Activated naive CD4-positive, alpha-beta T cell treated with anti-CD3 and anti-CD28 coated beads, Interleukin-2, amount 10 ng/mL, durations not matched to agents 7 days and 5 days (primary cell): ENCODE measurements around the gene KLF6.

Experiments
- CTCF ChIA-PET: fragments of 350-600 bp; sonication (Branson Sonifier 250); formaldehyde crosslinking; loops from one replicate; lab custom pipeline; 2021; ENCODE audit warnings: antibody characterized with exemption; lab: Charles Lee
- DNase-seq: peaks from one replicate; pipeline ENCODE4 v3.0.0-alpha.2; 2020
- H3K27ac Mint-ChIP-seq: one replicate; pipeline ENCODE4 v1.8.0; 2021; ENCODE audit warnings: mild to moderate bottlenecking, moderate library complexity, mixed read lengths
- H3K27me3 Mint-ChIP-seq: one replicate; pipeline ENCODE4 v1.8.0; 2021; ENCODE audit warnings: mild to moderate bottlenecking, mixed read lengths
- H3K36me3 Mint-ChIP-seq: one replicate; pipeline ENCODE4 v1.8.0; 2021; ENCODE audit warnings: mixed read lengths
- H3K4me1 Mint-ChIP-seq: one replicate; pipeline ENCODE4 v1.8.0; 2021; ENCODE audit warnings: mixed read lengths
- H3K4me3 Mint-ChIP-seq: one replicate; pipeline ENCODE4 v1.8.0; 2021; ENCODE audit warnings: mild to moderate bottlenecking, moderate library complexity, mixed read lengths
- H3K9me3 Mint-ChIP-seq: one replicate; pipeline ENCODE4 v1.8.0; 2021; ENCODE audit warnings: mixed read lengths

The KLF6 gene

DNA sequence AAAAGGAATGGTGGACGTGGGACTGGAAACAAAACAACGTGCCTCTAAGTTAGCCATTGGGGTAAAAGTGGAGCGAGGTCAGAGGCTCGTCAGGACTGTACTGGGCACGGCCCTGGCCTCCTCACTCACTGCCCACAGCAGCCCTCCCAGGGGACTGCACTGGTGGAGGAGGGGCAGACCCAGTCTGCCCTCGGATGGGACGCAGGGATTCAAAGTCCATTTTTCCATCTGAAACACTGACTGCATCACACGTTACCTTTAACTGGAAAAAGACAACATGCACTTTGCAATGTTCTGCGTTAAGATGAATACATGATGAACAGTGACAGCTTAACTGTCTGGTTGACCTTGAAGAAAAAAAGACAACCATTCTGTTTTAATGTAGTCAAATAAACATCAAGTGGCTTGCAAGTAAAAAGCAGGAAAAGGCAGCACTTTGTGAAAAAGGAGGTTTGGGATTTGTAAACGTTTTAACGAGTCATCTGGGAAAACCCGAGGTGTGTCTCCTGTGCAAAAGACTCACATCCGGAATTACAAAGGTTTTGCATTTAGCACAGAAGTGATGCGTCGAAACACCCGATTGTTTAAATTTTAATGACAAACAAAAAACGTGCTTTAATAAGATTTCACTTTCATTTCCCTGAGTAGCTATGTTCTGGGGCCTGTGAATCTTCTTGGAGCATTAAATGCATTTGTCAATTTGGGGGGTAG, 18.8 kb downstream of the KLF6 start:
- H3K27ac Mint-ChIP-seq, result no peak overlapping the region

GRCh38 chr10:3765146-3765545, 19.9 kb downstream of the KLF6 start:
- peaks cover 8% of the 10 kb centered on the region for H3K36me3 Mint-ChIP-seq
- peaks cover 70% of the 10 kb centered on the region for H3K4me1 Mint-ChIP-seq
- peak overlapping the region; percentile 87 for H3K27ac Mint-ChIP-seq
- CTCF ChIA-PET, result interaction anchor here (0.6 to 2.1 kb wide), 2 partner anchors 17 to 98 kb away, joined by 4 to 8 read pairs; no protein-coding TSS in a partner anchor
- no peaks in the 10 kb centered on the region for H3K27me3 Mint-ChIP-seq
- H3K9me3 Mint-ChIP-seq, result peaks cover 4% of the 10 kb centered on the region
- H3K4me3 Mint-ChIP-seq, result peak overlapping the region; percentile 5
- peak; percentile 55 for DNase-seq

More for the DNA sequence above, 18.8 kb downstream of the KLF6 start:
- Mint-ChIP-seq H3K36me3 (peaks cover 2% of the 10 kb centered on the region), H3K27me3 (no peaks in the 10 kb centered on the region), H3K4me3 (no peak overlapping the region), H3K9me3 (no peaks in the 10 kb centered on the region), H3K4me1 (peaks cover 60% of the 10 kb centered on the region)
- CTCF ChIA-PET, result interaction anchor here (2.1 kb wide), 1 partner anchor 16 kb away, joined by 8 read pairs; no protein-coding TSS in a partner anchor
- DNase-seq, result no peak

DNA sequence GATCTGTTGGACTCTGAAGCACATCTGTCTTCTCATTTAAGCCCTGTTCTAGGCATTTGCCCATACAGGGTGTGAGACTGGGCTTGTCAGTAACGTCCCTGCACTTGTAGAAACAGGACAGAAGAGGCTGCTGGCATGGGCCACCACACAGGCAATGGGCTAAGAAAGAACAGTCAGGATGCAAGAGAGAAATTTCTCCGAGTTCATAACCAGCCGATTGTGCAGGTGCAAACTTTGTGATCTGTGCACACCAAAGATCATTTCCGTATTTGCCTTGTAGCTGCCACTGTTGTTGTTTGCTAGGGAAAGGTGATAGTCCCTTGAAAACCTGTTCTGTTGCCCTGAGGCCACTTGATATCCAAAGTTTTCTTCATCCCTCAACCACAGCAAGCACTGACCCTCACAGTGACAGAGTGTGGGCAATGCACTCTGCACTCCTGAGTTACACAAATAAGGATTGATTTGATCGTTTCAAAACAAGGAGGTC, 20.3 kb downstream of the KLF6 start:
- CTCF ChIA-PET, result interaction anchor here (2.1 kb wide), 1 partner anchor 17 kb away, joined by 8 read pairs; no protein-coding TSS in a partner anchor
- H3K9me3 Mint-ChIP-seq, result peaks cover 4% of the 10 kb centered on the region
- H3K27me3 Mint-ChIP-seq, result no peaks in the 10 kb centered on the region
- no peak for DNase-seq
- peak overlapping the region; percentile 87 for H3K27ac Mint-ChIP-seq
- H3K36me3 Mint-ChIP-seq, result peaks cover 8% of the 10 kb centered on the region
- peak overlapping the region; percentile 5 for H3K4me3 Mint-ChIP-seq
- H3K4me1 Mint-ChIP-seq, result peaks cover 71% of the 10 kb centered on the region

DNA sequence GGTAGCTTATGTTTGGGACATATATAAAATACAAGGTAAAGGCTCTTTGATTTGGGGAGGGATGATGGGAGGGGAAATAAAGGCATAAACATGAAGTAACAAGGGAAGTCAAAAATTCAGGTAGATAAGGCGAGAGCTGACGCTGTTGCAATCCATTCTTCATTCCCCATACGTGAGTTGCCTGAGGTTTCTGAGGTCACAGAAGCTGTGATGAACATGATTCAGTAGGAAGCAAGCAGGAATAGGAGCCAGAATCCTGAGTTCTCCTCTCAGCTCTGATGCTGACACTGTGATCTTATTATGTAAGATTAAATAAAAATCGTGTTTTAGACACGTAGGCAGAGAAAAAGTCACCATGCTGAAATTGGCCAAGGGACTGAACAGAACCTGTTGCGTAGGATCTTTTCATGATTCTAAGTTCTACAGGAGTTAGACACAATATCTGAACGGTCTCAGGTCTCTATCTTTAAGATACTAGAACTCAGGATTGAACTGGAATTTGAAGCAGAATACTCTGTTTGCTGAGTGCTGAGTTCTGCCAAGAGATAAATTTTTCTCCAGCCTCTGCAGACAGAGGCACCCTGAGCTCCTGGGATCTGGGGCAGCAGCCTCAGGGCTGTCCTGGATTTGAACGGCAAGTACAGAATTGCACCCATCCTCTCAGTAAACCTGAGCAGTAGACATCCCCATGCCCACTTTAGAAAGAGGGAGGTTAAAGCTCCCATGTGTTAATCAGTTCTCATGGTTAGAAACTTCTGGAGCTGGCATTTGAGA, 21.0 kb downstream of the KLF6 start:
- Mint-ChIP-seq H3K27me3 (no peaks in the 10 kb centered on the region), H3K4me1 (peaks cover 75% of the 10 kb centered on the region), H3K4me3 (peak overlapping the region; percentile 5), H3K27ac (peak overlapping the region; percentile 87), H3K36me3 (peaks cover 8% of the 10 kb centered on the region), H3K9me3 (peaks cover 4% of the 10 kb centered on the region)
- DNase-seq, result no peak
- CTCF ChIA-PET, result interaction anchor here (0.8 to 2.1 kb wide), 2 partner anchors 11 to 18 kb away, joined by 4 to 8 read pairs; no protein-coding TSS in a partner anchor

- Mint-ChIP-seq H3K36me3 (peaks cover 8% of the 10 kb centered on the region), H3K9me3 (peaks cover 4% of the 10 kb centered on the region)
These were observed 22.0 kb downstream of the KLF6 start for GRCh38 chr10:3763035-3763456.

DNA sequence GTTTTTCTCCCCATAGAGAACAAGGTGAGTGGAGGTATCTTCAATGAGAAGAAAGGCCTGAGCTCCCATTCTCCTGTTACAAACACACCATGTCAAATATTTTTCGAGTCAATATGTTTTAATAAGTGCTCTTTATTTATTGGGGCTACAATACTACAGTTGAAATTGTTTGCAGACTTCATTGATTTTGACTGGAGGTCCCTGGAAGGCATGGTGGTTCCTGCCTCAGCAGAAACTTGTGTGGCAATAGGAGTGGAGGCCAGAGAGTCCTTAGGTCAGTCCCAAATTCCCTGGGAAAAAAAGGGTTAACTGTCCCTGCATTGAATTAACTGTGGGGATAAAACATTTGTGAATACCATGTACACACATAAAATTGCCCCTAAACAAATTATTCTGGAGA, 22.7 kb downstream of the KLF6 start:
- H3K4me1 Mint-ChIP-seq, result peaks cover 92% of the 10 kb centered on the region
- no peak overlapping the region for H3K4me3 Mint-ChIP-seq
- peaks cover 4% of the 10 kb centered on the region for H3K9me3 Mint-ChIP-seq
- peaks cover 8% of the 10 kb centered on the region for H3K36me3 Mint-ChIP-seq
- H3K27me3 Mint-ChIP-seq, result no peaks in the 10 kb centered on the region
- CTCF ChIA-PET, result interaction anchor here (1.0 kb wide), 1 partner anchor 13 kb away, joined by 3 read pairs; no protein-coding TSS in a partner anchor
- no peak overlapping the region for H3K27ac Mint-ChIP-seq
- no peak for DNase-seq

More at GRCh38 chr10:3763035-3763456, 22.0 kb downstream of the KLF6 start:
- CTCF ChIA-PET, result interaction anchor here (0.6 to 0.8 kb wide), 2 partner anchors 12 to 222 kb away, joined by 3 to 4 read pairs; no protein-coding TSS in a partner anchor
- H3K27ac Mint-ChIP-seq, result no peak overlapping the region
- no peak for DNase-seq
- H3K4me3 Mint-ChIP-seq, result no peak overlapping the region
- peaks cover 85% of the 10 kb centered on the region for H3K4me1 Mint-ChIP-seq
- H3K27me3 Mint-ChIP-seq, result no peaks in the 10 kb centered on the region

DNA sequence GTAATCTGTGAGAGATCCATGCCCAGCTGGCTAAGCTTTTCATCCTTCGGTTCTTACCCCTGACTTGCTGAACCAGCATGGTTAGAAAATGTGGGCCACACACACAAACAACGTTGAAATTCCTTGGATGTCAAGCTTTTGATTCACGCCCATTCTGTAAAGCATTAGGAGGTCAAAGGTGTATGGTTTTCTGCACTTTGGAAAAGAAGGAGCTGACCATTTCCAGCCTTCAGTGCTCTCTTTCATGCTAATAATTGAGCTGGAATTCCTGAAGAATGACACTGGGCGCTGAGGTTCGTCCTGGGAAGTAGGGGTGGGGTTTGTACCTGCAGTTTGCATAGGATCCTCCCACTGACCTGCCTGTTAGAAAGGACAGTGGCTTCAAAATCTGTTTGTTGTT, 23.1 kb downstream of the KLF6 start:
- no peak for DNase-seq
- Mint-ChIP-seq H3K27me3 (no peaks in the 10 kb centered on the region), H3K9me3 (peaks cover 4% of the 10 kb centered on the region), H3K4me1 (peaks cover 96% of the 10 kb centered on the region), H3K36me3 (peaks cover 8% of the 10 kb centered on the region), H3K27ac (no peak overlapping the region), H3K4me3 (no peak overlapping the region)
- CTCF ChIA-PET, result interaction anchor here (1.0 kb wide), 1 partner anchor 13 kb away, joined by 3 read pairs; no protein-coding TSS in a partner anchor

DNA sequence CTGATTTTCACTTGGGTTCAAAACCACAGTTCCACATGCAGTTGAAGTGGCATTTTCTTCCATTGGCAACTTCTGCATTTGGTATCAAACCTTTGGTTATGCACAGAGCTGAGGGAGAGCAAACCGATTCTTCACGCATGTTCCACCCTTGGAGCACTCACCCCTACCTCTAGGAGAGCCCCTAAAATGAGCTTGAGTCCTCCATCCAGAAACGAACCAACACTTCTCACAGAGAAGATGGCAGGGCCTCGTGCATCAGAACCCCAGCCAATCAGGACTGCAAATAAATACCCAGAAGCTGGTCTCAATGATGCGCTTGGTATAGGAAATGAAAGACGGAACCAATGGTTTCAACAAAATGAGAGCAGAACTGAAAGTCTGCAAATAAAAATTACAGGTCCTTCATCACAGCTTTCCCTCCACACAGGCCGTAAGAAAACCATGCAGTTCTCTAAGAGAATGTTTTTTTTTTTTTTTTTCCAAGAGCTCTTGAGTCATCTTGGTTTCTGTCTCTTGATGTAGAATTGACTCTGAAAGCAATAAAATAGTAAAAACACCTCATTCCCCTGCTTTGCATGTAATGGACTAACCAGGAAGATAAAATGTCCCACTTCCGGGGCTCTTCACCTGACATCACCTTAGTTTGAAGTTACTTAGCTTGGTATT, 23.9 kb downstream of the KLF6 start:
- DNase-seq, result no peak
- Mint-ChIP-seq H3K4me3 (no peak overlapping the region), H3K36me3 (peaks cover 8% of the 10 kb centered on the region), H3K4me1 (peaks cover 96% of the 10 kb centered on the region), H3K27ac (peak overlapping the region; percentile 69), H3K27me3 (no peaks in the 10 kb centered on the region), H3K9me3 (peaks cover 4% of the 10 kb centered on the region)
- CTCF ChIA-PET, result interaction anchor here (0.7 kb wide), 1 partner anchor 342 kb away, joined by 3 read pairs; no protein-coding TSS in a partner anchor

GRCh38 chr10:3760083-3760482, 24.9 kb downstream of the KLF6 start:
- Mint-ChIP-seq H3K4me1 (peaks cover 96% of the 10 kb centered on the region), H3K27ac (no peak overlapping the region), H3K27me3 (no peaks in the 10 kb centered on the region), H3K36me3 (peaks cover 8% of the 10 kb centered on the region), H3K4me3 (no peak overlapping the region), H3K9me3 (peaks cover 4% of the 10 kb centered on the region)
- CTCF ChIA-PET, result no interaction called here
- DNase-seq, result no peak

DNA sequence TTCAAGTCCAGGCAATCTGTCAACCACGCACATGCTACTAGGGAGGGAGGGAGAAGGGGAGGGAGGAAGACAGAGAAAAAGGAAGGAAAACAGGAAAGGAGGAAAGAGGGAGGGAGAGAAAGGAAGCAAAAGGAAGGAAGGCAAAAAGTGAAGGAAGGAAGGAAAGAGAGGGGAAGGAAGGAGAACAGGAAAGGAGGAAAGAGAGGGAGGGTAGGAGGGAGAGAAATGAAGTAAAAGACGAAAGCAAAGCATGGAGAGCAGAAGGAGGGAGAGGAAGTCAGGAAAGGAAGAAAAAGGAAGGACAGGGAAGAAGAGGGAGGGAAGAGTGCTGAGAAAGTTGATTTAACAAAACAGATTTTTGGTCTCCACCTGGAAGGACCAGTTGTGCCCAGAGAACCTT, 25.6 kb downstream of the KLF6 start:
- Mint-ChIP-seq H3K36me3 (peaks cover 8% of the 10 kb centered on the region), H3K27me3 (no peaks in the 10 kb centered on the region), H3K4me3 (no peak overlapping the region), H3K27ac (no peak overlapping the region), H3K4me1 (peaks cover 94% of the 10 kb centered on the region), H3K9me3 (peaks cover 4% of the 10 kb centered on the region)
- no peak for DNase-seq
- CTCF ChIA-PET, result no interaction called here

GRCh38 chr10:3758491-3758970, 26.5 kb downstream of the KLF6 start:
- H3K27ac Mint-ChIP-seq, result peak overlapping the region; percentile 90
- CTCF ChIA-PET, result interaction anchor here (1.1 to 1.6 kb wide), 2 partner anchors 27 to 898 kb away, joined by 3 read pairs; partner anchors contain the start of gene KLF6
- no peak for DNase-seq
- no peaks in the 10 kb centered on the region for H3K27me3 Mint-ChIP-seq
- H3K4me3 Mint-ChIP-seq, result no peak overlapping the region
- H3K4me1 Mint-ChIP-seq, result peaks cover 85% of the 10 kb centered on the region
- H3K36me3 Mint-ChIP-seq, result peaks cover 8% of the 10 kb centered on the region
- peaks cover 4% of the 10 kb centered on the region for H3K9me3 Mint-ChIP-seq

DNA sequence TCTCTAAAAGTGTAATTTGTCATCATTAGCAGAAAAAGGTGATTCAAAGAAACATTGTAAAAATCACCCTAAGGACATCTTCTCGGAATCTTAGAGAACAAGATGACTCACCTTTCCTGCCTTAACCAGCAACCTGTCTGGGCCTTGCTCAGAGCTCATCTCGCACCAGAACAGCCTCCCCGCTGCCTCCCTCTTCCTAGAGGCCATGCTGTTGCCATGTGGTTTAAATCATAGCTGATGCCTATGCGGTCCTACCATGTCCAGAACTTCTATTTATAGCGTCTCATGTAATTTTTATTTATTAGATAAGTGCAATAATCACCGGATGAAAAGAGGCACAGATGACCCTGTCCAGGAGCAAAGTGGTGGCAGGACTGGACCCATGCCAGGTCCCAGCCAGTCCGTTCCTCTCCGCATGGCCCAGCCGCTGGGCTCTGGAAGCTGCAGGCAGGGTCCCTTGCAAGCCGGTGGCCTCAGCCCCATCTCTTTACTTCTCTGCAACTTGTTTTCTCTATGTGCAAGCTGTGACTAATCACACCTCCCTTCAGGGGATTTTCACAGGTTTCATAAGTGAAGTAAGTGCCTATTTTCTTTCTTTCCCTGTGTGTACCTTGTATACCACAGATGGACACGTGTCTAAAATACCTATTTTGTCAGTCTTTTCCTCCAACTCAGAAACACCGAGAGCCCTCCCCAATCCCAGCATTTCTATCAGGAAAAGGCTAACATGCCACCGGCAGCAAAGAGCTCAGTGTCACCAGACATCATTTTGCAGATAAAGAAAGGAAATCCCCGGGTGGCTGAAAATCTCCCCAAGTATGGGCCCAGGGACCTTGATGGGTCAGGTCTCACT, 27.1 kb downstream of the KLF6 start:
- no peaks in the 10 kb centered on the region for H3K27me3 Mint-ChIP-seq
- peak; percentile 69 for DNase-seq
- H3K4me1 Mint-ChIP-seq, result peaks cover 80% of the 10 kb centered on the region
- peak overlapping the region; percentile 90 for H3K27ac Mint-ChIP-seq
- H3K9me3 Mint-ChIP-seq, result peaks cover 4% of the 10 kb centered on the region
- H3K4me3 Mint-ChIP-seq, result no peak overlapping the region
- CTCF ChIA-PET, result interaction anchor here (0.6 to 1.6 kb wide), 5 partner anchors 17 to 899 kb away, joined by 3 to 6 read pairs (median 3); partner anchors contain the start of gene KLF6
- H3K36me3 Mint-ChIP-seq, result peaks cover 8% of the 10 kb centered on the region
